ENCODE data around the gene SLC41A3.
"Not testable (repeated sequence)": the region's sequence is repeated elsewhere in the genome, so short reads cannot be mapped to it uniquely, and the experiment has no call there.

The SLC41A3 gene

DNA sequence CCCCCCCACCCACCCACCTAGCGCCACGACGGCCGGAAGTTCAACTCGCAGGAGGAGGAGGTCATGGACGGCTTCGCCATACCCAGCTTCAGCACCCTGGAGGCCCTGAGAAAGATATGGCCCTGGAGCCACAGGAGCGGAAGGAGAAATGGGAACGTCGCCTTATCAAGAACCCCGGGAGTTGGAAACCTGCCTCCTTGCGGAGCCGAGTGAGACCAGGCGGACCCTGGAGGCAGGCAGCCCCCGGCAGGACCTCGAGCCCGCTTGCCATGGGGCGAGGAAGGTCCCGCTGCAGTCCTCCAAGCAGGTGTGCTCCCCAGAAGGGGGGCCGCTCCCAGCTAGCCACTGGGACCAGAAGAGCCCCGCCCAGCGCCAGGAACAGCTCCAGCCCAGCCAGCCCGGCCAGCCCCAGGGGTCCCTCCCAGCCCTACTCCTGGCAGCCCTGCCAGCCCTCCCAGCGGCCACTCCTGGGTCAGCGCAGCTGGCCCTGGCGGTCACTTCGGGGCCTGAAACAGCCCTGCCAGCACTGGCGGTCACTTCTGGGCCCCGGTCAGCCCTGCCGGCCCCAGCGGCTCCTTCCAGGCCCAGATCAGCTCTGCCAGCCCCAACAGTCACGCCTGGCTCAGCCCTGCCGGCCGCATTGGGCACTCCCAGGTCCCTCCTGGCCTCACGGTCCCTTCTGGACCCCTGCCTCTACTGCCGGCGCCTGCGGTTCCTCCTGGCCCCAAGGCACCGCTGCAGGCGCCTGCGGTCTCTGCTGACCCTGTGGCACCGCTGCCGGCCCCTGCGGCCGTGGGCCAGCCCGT, 125.2 kb downstream of the SLC41A3 start:
- DNase-seq (ENCODE audit: low spot score): no peak

DNA sequence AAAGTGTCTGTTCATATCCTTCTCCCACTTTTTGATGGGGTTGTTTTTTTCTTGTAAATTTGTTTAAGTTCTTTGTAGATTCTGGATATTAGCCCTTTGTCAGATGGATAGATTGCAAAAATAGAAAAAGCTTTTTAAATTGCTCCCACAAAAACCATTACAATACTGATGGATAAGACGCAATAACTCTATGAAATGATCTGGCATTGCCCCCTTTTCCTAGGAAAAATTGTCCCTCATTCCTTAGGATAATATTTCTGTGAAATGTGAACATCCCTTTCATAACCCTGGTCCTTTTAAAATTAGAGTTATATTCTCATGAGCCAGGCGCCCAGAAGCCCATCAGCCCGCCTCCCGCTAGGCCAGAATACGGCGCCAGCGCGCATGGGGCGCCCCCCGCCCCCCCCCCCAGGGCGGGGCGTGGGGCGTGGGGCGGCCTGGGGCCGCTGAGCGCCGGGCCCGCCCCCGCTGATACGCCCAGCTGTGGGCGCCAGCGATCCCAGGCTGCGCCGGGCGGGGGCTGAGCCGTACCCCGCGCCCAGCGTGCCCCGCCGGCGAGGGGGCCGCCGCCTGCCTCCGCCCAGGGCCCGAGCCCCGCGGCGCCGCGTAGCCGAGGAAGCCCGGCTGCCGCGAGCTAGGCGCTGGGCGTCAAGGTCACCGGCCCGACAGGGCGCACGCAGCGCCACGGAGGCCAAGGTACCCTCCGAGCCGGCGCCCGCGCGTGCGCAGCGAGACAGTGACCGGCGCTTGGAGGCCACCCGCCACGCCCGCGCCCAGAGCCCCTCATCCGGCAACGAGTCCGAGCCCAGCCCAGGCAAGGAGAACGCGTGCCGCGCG, 126.0 kb downstream of the SLC41A3 start:
- DNase-seq (ENCODE audit: low spot score): no peak

DNA sequence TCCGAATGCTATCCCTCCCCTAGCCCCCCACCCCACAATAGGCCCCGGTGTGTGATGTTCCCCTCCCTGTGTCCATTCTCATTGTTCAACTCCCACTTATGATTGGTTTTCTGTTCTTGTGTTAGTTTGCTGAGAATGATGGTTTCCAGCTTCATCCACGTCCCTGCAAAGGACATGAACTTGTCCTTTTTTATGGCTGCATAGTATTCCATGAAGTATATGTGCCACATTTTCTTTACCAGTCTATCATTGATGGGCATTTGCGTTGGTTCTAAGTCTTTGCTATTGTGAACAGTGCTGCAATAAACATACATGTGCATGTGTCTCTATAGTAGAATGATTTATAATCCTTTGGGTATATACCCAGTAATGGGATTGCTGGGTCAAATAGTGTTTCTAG, 126.9 kb downstream of the SLC41A3 start:
- DNase-seq (ENCODE audit: low spot score): not testable (repeated sequence)

Measured in hematopoietic multipotent progenitor cell treated with erythropoietin and hydrocortisone succinate and interleukin-3 and kit ligand, for 15 days (in vitro differentiated cells).